Measurements from ENCODE around the gene CACNB1. TPM values are rescaled to one million over a fixed set of nuclear protein-coding genes. Genes with fewer than 3 reads are reported as not detected.

Gene CACNB1
- total RNA-seq, 4 donors from 2014 or later: 7.1 to 20.3 (median 15.0) TPM

DNA sequence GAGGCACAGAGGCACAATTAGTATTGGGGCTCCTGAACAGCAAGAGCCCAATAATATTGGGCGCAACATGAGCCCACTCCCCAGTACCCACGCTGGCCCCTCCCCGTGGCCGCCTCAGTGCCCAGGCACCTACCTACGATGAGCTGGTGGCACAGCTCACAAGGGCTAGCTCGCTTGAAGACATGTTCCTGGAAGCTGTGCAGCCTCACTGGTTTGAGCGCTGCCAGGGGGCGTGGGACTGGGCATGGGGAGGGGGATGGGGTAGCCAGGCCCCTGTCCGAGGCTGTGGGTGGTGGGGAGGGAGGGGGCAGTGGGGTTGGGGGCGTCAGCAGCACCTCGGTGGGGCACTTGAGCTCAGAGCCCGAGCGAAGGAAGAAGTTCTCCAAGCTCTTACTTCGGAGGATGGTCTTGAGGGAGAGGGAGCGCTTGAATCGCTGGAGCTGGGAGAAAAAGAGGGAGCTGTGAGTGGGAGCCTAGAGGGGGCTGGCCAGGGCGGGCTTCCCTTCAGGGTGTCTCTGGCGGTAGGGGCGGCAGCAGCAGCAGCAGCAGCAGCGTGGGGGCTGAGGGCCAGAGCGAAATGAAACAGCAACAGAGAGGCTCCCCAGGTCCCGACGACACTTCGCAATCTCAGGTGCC lies 20.4 kb upstream of the CACNB1 start:
- no peak overlapping the region for H3K27ac ChIP-seq
- TF ChIP-seq EP300 (IDR thresholded peaks at IDR 0.05) (no peak), POLR2A (IDR thresholded peaks at IDR 0.05) (no peak)
- TF ChIP-seq, protein P1, sequence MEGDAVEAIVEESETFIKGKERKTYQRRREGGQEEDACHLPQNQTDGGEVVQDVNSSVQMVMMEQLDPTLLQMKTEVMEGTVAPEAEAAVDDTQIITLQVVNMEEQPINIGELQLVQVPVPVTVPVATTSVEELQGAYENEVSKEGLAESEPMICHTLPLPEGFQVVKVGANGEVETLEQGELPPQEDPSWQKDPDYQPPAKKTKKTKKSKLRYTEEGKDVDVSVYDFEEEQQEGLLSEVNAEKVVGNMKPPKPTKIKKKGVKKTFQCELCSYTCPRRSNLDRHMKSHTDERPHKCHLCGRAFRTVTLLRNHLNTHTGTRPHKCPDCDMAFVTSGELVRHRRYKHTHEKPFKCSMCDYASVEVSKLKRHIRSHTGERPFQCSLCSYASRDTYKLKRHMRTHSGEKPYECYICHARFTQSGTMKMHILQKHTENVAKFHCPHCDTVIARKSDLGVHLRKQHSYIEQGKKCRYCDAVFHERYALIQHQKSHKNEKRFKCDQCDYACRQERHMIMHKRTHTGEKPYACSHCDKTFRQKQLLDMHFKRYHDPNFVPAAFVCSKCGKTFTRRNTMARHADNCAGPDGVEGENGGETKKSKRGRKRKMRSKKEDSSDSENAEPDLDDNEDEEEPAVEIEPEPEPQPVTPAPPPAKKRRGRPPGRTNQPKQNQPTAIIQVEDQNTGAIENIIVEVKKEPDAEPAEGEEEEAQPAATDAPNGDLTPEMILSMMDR (IDR thresholded peaks at IDR 0.05): no peak
- DNase-seq (ENCODE audit: low spot score in 2 of 2): no peak
- no peaks in the 10 kb centered on the region for H3K36me3 ChIP-seq
- WGBS, 2 donors: 26 to 33% methylated on average over 23 to 24 of the region's 24 CpGs
- peaks cover 0 to 46% of the 10 kb centered on the region in 2 donors for H3K27me3 ChIP-seq
- H3K9me3 ChIP-seq: no peaks in the 10 kb centered on the region
- peaks cover 0 to 6% (median 0%) of the 10 kb centered on the region in 4 donors for H3K4me1 ChIP-seq
- H3K4me3 ChIP-seq: no peak overlapping the region

GRCh38 chr17:39213852-39214251 lies 16.4 kb upstream of the CACNB1 start:
- no peaks in the 10 kb centered on the region for H3K9me3 ChIP-seq
- H3K27me3 ChIP-seq: peaks cover 0 to 65% of the 10 kb centered on the region in 2 donors
- TF ChIP-seq, protein P1 (IDR thresholded peaks at IDR 0.05): no peak
- TF ChIP-seq EP300 (IDR thresholded peaks at IDR 0.05): no peak
- no peak for TF ChIP-seq POLR2A (IDR thresholded peaks at IDR 0.05)
- peaks cover 0 to 22% (median 14%) of the 10 kb centered on the region in 4 donors for H3K4me1 ChIP-seq
- H3K27ac ChIP-seq: no peak overlapping the region
- WGBS, 2 donors: 73 to 84% methylated on average over 7 to 9 of the region's 9 CpGs
- no peak for DNase-seq (ENCODE audit: low spot score in 2 of 2)
- no peak overlapping the region for H3K4me3 ChIP-seq
- H3K36me3 ChIP-seq: no peaks in the 10 kb centered on the region

DNA sequence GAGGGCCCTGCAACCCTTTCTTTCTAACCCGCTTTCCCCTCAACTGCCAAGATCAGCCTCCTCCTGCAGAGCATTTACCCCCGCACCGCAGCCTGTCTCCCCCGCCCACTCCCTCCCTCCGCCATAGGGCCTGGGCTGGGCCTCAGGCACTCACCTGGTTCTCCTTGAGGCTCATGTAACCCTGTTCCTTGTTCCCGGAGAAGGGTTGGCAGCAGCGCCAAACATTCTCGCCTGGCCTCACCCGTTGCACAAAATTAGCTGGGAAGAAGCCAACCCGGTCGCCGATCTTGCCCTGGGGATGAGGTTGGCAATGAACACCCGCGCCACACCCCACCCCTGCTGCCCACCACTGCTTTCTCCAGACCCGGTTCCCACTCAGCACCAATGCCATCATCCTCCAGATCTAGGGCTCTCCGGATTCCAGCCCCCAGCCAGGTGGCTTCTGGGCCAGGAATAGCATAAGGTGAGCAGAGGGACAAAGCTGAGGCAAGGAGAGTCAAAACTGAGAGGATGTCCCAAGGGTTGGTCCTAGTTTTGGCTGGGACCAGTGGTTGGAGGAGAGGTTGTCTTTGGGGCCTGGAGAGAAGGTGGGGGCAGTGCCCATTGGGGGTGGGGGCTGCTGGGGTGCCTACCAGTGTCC lies 15.5 kb upstream of the CACNB1 start:
- no peak overlapping the region for H3K4me3 ChIP-seq
- no peaks in the 10 kb centered on the region for H3K36me3 ChIP-seq
- WGBS, 2 donors: 53 to 63% methylated on average over 16 of the region's 16 CpGs
- no peak for TF ChIP-seq EP300 (IDR thresholded peaks at IDR 0.05)
- no peak for TF ChIP-seq POLR2A (IDR thresholded peaks at IDR 0.05)
- TF ChIP-seq, protein P1 (IDR thresholded peaks at IDR 0.05): no peak
- H3K4me1 ChIP-seq: peaks cover 0 to 25% (median 19%) of the 10 kb centered on the region in 4 donors
- peaks cover 0 to 59% of the 10 kb centered on the region in 2 donors for H3K27me3 ChIP-seq
- no peaks in the 10 kb centered on the region for H3K9me3 ChIP-seq
- DNase-seq (ENCODE audit: low spot score in 2 of 2): no peak
- no peak overlapping the region for H3K27ac ChIP-seq

DNA sequence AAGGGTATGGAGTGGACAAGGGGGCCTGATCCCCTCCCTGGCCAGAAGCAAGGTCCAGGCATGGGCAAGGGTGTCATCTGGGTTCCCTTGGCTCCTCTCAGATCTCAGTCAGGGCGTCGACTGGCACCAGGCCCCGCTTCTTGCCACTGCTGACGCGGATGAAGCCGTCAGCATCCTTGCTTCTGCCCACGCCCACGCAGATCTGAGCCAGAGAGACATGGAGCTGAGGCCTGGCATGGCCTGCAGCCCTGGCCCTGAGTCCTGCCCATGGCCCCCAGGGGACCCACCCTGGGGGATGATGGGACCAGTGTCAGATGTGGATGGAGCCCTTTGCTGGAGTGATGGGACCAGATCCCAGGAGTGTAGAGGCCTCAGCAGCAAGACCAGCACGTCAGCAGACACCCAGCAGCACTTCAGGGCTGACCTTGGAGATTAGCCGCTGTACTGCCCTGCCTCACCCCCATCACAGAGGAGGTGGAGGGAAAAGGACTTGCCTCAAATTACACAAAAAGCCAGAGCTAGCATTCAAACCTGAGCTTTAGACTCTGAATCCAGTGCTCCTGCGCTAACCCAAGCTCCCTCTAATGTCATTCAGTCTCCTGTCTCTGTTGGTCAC lies 14.8 kb upstream of the CACNB1 start:
- H3K27me3 ChIP-seq: peaks cover 0 to 55% of the 10 kb centered on the region in 2 donors
- no peak for TF ChIP-seq EP300 (IDR thresholded peaks at IDR 0.05)
- no peak for TF ChIP-seq POLR2A (IDR thresholded peaks at IDR 0.05)
- TF ChIP-seq, protein P1 (IDR thresholded peaks at IDR 0.05): no peak
- H3K4me3 ChIP-seq: no peak overlapping the region
- no peak overlapping the region for H3K27ac ChIP-seq
- peaks cover 0 to 24% (median 18%) of the 10 kb centered on the region in 4 donors for H3K4me1 ChIP-seq
- no peaks in the 10 kb centered on the region for H3K36me3 ChIP-seq
- no peaks in the 10 kb centered on the region for H3K9me3 ChIP-seq
- 77% methylated on average over 8 to 11 of the region's 11 CpGs for WGBS, 2 donors
- DNase-seq (ENCODE audit: low spot score in 2 of 2): no peak

- peak overlapping the region in 2 of 4 donors; percentile 22 to 42 for H3K27ac ChIP-seq
These were observed 12.6 kb upstream of the CACNB1 start for GRCh38 chr17:39210093-39210434.

More at GRCh38 chr17:39210093-39210434, 12.6 kb upstream of the CACNB1 start:
- peaks cover 0 to 35% of the 10 kb centered on the region in 2 donors for H3K27me3 ChIP-seq
- H3K9me3 ChIP-seq: no peaks in the 10 kb centered on the region
- no peak for DNase-seq (ENCODE audit: low spot score in 2 of 2)
- H3K36me3 ChIP-seq: peaks cover 0 to 3% (median 0%) of the 10 kb centered on the region in 3 donors
- peak overlapping the region; percentile 15 to 43 (median 35) for H3K4me3 ChIP-seq
- TF ChIP-seq POLR2A (IDR thresholded peaks at IDR 0.05): no peak
- no peak for TF ChIP-seq EP300 (IDR thresholded peaks at IDR 0.05)
- peaks cover 0 to 24% (median 18%) of the 10 kb centered on the region in 4 donors for H3K4me1 ChIP-seq
- 8 to 15% methylated on average over 7 to 21 of the region's 22 CpGs for WGBS, 2 donors

All from tibial nerve (tissue), 4 donors.